Measurements from ENCODE around the gene ERC2.

Gene ERC2

DNA sequence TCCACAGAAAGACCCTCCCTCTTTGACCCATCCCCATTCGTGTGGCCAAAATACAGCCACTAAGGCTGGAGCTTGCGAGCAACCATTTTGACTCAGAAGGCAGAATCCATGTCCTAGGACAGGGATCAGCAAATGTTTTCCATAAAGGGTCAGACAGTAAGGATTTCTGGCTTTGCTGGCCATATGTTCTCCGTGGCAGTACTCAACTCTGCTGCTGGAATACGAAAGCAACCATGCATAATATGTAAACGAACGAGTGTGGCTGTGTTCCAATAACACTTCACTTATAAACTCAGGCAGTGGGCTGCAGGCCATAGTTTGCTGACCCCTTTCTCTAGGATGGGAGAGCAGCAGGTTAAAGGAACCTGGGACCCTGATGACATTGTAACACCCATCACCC is 903.5 kb downstream of the ERC2 start:
- DNase-seq = no peak

DNA sequence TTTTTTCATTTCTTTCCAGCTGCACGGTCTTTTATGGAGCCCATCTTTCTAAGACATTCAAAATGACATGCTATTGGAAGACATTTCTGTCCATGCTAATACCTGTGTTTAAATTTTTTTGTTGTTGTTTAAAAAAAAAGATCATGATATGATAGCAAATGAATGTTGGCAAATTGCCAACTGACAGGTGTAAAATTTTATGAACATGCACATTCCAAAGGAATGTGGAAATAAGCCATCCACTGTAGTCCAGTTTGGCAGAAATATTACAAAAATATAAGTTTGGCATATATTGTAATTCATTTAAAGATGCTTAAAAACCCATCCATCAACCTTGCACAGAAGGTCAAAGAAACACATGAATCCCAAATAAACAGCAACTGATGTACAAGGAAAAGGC is 905.6 kb downstream of the ERC2 start:
- DNase-seq = no peak

DNA sequence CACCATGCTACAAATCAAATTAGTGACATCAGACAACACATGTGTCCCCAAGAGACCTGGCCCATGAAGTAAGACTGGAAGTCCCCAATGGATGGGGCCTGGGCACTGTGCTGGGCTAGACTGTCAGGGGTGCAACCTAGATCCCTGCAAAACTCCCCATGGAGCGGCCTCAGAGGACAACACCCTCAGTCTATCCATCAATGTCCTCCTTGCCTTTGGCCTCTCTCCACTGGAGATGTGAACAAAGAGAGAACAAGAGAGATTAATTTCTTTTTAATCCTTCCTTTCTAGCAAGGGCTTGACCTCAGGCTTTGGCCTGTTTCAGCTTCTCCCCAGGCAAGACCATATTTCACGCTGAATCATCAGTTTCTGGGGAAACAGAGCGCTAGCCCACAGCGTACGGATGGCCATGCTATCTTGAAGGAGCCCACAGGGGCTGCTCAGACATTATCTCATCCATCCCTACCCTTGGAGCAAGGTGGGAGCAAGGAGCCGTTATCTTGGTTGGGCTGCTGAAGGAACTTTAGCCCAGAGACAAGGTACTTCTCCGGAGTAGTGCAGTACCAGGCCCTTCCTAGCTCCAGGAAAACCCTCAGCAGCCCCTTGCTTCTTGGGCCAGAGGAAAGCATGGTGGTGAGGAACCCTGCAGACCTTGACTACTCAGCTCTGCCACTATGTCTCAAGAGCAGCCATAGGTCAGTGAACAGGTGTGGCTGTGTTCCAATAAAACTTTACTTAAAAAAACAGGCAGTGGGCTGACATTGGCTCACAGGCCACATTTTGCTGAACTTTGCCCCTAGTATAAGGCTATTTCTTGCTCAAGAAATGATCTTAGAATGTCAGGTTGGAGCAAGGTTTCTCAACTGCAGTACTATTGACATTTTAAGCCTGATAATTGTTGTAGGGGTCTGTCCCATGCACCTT is 908.5 kb downstream of the ERC2 start:
- no peak for DNase-seq

DNA sequence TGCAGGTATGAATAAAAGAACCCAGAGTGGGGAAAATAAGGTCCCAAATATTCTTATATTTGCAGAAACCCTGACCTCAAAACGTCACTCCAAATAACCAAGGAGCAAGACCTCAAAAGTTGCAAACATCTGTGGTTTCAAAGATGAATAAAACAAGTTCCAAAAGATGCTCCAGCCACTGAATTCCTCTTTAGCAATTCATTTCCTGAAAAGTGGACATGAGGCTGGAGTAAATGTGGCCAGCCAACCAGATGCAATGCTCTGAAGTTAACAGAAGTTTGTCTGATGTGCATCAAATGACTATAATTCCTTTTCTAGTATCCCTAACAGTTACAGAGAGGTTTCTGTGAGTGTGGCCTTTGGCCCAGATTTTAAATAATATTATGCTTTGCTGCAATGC is 910.0 kb downstream of the ERC2 start:
- DNase-seq = no peak

DNA sequence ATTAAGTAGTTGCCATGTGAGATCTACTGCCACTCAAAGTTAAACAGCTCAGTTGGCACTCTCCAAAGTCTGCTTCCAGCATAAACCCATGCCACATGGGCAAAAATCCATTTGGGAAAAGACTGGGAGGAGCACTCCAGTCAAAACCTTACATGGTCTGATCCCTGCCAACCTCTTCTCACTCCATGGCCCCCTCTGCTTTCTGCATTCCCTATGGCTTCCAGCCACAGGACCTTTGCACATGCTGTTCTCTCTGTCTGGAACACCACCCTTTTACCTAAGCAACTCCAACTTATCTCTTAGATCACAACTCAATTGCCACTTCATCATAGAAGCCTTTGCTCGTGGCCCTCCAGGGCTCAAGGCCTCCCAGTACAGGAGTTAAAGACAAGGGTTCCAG is 910.7 kb downstream of the ERC2 start:
- no peak for DNase-seq

DNA sequence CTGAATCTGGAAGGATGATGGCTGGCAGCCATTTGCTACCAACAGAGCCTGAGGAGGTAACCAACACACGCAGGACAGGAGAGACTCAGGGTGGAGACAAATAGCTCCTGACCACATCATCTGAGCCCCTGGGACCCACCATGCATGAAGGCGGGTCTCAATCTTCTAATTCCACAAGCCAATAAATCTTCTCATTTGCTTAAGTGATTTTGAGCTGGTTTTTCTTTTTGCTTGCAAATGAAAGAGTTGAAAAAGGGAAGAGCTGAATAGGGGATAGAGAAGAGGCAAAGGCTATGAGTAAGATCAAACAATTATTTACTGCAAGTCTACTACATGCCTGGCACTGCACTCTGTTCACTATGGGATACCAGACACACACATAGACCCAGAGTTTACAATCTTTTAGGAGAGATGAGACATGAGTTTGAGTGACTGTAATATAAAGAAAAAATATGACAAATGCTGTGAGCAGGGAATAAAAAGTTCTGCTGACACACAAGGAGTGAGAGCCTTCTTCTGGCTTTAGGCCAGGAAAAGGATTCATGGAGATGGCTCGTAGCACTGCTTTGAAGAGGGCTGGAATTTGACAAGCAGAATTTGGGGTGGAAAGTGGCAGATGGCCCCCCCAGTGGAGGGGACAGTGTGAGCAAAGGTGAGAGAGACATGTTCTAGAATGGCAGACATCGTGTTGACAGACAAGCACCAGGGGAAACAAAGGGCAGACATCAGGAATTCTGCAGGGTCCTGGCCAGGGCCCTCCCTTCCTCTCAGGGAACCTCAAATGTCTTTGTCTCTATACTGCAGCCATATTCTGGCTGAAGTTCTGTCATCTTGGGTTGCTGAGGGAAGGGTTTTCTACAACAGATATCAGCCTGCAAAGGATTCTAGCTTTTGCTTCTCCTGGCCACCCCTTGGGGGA is 911.4 kb downstream of the ERC2 start:
- DNase-seq = no peak

DNA sequence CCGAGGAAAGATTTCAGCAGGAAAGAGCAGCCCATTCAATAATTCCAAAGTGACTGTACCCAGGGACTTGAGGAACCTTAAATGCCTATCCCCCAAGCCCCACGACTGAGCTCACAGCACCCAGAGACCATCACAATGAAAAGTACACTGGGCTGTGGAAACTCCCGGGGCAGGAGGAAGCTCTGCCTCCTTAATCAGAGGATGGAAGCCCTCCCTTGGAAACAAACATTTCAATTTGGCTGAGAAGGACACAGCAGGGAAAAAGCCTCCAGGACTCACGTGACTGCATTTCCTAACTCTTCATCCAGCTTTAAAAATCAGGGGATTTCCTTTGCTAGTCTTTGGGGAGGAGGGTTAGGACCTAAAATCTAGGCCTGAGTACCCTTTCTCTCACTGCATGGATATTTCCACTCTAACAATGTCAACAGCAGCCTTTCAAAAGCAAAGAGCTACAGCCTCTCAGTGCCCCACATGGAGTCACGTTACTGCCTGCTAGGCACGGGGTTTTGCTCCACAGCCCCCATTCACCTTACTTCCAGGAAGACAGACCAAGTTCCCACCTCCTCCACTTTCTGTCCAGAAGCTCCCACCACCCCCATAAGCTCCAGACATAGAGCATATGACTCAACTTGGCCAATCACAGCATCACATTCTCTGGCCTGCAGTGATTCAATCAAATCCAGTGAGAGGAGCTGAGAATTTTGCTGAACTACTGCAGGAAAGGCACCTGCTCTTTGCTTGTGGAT is 912.2 kb downstream of the ERC2 start:
- DNase-seq = no peak

DNA sequence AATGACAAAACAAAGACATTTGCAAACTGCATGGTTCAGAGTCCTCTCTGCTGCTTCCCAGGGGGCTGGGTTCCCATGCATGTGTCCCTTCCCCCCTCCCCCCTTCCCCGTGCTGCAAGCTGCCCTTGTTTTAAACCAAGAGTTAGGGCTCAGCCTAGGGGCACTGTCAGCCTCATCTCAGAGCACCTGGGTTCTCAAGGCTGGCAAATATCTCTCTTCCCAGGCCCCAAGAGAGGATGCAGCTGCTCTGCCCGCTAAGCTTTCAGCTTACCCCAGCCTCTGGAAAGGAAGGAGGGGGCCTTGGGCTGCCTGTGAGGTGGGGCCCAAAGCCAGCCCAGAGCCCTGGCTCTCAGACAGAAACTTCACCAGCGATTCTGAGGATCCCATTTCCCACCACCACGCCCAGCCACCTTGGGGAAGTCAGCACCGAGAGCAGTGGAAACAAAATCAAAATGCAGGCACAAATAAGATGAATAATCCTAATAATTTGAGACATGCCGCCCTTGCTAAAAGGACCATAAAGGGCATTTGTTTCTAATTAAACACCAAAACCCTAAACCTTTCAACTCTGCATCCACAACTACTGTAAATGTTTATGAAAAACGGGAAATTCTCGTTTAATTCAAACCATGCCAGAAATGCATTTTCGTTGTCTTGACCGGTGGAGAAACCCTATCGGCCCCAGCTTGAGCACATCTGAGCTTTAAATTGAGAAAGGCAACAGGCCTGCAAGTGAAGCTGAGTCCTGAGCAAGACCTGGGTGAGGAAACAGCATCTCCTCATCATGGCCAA is 913.4 kb downstream of the ERC2 start:
- DNase-seq = no peak

DNA sequence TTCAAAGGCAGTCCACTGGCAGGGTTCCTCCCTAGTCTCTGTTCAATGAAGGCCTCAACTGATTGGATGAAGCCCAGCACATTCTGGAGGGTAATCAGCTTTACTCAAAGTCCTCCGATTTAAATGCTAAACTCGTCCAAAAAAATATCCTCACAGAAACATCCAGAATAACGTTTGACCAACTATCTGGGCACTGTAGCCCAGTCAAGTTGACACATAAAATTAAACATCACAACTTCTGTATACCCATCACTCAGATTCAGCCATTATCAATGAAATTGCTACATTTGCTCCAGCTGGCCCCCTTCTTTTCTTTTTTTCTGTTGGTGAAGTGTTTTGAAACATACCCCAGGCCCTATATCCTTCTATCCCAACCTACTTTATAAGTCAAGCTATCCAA is 916.6 kb downstream of the ERC2 start:
- DNase-seq = no peak

DNA sequence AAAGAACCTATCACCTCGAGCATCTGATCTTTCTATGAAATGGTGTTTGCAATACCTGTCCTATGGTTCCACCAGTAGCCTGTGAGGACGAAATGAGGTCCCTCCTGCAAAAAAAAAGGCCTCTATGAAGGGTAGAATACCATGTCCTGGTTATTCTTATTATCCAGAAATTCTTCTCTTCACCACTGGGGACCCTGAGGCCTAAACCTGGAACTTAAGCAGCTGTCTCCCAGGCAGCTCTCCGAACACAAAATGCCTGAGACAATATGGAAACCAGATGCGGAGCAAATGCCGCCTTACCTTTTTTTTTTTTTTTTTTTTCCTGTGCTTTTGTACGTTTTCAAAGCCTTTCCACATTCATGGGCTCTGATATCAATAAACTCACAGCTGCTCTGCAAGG is 919.1 kb downstream of the ERC2 start:
- DNase-seq = no peak

DNA sequence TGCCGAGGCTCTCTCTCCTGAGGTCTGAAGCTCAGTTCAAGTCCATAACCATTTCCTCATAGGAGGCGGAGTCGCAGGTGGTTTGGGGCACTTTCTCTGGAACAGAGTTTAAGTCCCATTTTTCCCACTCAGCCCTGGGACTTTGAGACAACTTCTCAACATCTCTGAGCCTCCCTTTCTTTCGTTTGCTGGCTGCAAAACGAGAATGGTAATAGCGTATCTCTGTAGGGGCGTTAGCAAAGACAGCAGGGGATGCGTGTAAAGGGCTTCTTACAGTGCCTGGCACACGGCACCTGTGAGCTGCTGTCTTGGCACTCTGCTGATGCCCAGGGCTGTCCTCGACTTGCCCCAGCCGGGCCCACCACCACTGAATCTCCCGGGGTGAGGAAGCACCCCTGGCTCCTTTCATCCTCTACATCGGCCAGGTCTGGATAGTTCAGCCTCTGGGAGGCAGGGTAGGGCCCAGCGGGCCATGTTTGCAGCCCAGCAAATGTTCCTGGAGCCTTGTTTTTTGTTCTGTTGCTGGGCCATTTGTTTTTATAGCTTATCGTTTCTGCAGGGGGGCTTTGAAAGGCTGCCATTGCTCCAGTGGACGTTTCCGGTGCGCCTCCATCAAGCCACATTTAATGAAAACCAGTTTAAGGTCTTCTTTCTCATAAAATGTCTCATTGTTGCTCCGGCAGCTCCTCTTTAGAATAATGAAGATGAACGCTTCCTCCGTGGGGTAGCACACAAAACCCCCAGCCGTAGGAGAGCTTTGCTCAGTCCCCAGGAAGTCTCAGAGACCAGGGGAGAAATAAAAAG is 921.2 kb downstream of the ERC2 start:
- no peak for DNase-seq

DNA sequence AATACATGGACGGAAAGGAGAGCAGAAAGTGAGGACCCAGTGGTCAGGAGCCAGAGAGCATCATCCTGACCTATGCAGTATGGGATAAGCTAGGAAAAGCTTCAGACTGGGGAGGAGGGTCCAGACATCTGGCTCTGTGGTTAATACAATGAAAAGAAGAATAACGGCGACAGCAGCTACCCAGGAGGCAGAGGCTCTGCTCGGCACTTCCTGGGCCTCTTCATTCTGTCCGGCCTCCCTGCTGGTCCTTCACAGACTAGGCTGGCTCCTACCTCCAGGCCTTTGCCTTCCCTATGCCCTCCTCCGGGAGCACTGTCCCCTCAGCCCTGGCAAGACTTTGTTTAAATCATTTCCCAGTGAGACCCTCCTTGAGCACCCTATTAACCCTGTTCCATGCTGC is 922.3 kb downstream of the ERC2 start:
- DNase-seq = no peak

DNA sequence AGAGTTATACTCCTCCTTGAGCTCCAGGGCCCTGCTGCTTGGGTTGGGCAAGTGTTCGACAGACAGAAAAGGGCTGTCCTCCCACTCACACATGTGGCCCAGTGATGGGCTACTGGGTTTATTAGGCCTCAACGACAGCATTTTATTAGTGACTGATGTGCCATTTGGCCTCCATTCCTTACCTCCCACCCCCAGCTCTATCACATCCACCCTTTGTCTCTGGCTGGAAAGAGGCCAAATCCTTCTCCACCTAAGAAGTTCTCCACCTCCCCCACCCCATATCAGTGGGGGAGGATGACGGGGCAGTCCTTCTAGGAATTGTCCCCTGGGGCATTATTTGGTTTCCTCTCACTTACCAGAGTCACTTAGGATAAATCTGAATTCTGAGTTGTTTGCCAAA is 924.0 kb downstream of the ERC2 start:
- DNase-seq = no peak

DNA sequence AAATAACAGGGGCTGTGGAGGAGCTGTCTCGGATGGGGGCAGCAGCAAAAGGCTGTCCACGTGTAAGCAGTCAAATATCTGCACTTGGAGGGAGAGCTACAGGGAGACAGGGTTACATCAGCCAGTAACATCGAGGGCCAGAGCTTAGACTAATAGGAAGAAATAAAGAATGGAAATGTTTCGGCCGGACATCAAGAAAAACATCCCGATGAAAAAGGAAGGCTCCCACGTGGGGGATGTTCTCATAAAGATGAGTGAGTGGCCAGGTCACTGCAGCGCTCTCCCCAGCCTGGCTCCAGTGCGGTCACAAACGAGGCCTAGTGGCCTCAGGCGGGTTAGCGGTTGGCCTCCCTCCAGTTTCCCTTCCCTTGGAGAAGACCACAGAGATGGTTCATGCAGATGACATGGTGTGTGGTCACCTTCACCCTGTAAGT is 925.1 kb downstream of the ERC2 start:
- DNase-seq = no peak

DNA sequence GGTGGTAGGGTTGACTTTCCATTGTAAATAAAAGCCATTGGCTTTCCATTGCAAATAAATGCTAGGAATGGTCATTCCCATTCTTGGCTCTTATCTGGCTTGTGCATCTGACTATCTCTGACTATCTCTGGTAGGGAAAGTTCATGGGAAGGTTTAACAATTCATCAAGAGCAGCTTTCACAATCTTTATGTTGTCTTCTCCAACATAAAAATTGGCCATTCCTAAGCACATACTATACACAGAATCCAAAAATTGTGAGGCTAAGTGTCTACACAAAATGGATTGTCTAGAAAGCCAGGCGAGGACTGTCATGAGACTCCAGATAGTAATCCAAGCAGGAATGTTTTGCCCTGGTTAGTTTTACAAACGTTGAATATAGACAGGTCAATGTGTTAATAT is 926.8 kb downstream of the ERC2 start:
- no peak for DNase-seq

DNA sequence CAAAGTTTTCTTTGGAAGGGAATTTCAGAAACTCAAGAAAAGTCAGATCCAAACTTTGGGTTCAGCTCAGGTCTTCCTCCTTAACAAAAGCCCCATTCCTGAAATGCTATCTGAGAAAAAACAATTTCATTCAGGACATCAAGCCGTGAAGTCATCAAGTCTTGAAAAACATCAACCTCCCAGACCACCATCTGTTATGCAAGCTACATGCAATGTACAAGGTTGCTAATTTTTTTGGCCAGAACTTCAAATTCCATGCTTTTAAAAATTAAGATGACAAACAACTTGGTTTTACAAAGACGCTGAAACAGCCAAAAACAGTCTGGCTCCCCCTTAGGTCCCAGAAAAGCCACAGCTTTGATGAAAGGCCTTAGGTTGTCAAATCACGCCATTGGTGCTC is 927.3 kb downstream of the ERC2 start:
- DNase-seq = no peak

DNA sequence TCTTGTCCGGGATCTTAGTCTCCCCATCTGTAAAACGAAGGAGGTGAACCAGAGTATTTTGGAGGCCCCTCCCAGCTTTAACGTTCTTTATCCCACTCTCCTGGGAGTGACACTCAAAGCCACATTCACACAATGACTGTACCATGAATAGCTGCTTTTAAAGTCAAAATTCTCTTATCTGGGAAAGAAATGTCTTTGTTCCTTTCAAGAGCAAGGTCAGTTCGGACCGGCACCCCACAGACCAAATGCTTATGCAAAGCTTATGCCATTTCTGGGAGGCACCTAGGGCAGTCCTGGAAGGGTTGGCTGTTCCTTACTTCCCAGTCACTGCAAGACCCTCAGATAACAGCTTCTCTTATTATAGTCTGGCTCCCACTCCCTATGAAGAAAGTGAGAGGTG is 927.7 kb downstream of the ERC2 start:
- DNase-seq = no peak

DNA sequence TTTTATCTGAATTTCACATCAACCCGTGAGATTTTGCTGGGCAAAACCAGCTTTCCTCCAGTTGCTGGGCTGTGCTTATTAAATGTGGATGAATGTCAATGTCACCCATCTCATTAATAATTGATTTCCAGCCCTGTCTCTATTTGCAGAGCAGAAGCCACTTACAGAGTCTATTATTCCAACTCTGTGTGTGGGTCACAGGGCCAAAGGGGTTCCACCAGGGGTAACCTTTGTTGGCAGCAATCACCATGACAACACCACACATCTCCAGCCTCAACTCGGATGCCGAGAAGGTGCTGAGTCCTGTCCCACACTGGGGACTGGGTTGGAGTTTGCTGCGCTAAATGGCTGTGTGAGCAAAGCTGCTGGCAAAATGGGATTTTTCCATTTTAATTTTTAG is 930.1 kb downstream of the ERC2 start:
- no peak for DNase-seq

DNA sequence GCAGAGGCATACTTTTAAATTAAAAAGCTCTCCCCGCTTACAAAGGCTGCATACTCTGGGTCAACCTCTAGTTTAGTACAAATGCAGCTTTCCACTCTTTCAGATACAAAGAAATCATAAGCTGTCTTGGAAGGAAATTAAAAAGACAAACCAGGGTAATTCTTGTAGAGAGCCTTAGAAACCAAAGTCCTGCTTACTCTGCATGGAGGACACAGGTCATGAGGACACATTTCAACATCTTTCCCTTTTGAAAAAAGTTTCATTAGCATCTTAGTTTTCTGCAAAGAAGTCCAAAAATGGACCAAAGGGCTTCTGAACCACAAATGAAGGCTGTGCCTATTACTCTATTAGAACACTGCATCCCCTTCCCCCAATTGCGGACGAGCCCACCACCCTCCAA is 930.7 kb downstream of the ERC2 start:
- DNase-seq = no peak

DNA sequence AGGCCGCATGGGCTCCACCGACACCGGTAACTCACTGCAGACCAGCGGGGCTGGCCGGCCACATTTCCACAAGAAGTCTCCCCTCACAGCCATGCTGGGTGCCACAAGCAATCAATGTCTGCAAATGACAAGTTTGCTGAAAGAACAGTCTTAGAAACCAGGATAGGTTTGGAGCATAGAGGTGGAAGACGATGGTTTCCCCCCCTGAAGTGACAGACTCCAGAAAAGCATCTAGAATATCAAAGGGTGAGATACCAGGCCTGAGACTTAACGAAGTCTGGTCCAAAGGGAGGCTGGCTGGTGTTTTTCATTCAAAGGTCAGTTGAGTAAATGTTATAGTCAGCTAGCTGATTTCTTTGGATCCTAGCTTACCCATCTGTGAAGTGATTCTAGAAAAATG is 931.1 kb downstream of the ERC2 start:
- DNase-seq = no peak

DNA sequence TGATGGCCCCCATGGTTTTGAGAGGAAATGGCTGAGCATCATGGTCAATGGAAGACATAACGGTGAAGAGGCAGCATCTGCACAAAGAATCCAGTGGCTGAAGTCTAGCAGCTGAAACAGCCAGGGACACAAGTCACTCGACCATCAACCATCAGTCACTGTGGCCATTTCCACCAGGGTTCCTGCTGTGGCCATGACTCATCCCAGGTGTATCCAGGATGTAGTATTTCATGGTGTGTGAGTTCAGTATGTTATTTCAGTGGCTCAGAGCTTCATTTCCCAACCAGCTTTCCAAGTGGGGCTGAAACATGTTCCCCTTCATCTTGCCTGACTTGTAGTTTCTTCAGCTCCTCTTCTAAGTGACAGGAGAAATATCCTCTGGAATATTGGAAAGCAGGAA is 933.4 kb downstream of the ERC2 start:
- DNase-seq = no peak

DNA sequence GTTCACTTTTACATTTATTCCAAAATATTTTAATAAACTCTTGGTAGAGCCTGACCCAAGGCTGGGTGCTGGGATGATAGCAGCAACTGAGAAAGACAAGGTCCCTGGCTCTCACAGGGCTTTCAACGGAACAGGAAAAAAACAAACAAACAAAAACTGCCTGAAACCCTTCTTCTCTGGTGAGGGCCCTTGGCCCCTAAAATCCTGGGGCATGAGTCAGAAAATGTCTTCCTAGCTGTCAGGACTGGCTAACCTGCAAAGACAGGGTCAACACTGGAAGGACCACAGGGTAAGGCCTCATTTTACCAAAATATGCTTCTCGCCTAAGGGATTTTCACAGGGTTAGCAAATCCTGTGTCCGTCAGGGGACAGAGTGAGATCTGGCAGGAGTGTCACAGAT is 935.5 kb downstream of the ERC2 start:
- DNase-seq = no peak

Data from CD4-positive, alpha-beta T cell treated with Interleukin-17A for 4 hours (primary cell).